HUDEP-2 (cell line): ENCODE results near the gene ZNF784.

Source experiments
- DNase-seq, 76 experiments: peaks; one replicate each; lab custom pipeline; 2025; ENCODE audit not compliant: unreplicated experiment in 76 of 76; lab: John Stamatoyannopoulos, UW

The ZNF784 gene

DNA sequence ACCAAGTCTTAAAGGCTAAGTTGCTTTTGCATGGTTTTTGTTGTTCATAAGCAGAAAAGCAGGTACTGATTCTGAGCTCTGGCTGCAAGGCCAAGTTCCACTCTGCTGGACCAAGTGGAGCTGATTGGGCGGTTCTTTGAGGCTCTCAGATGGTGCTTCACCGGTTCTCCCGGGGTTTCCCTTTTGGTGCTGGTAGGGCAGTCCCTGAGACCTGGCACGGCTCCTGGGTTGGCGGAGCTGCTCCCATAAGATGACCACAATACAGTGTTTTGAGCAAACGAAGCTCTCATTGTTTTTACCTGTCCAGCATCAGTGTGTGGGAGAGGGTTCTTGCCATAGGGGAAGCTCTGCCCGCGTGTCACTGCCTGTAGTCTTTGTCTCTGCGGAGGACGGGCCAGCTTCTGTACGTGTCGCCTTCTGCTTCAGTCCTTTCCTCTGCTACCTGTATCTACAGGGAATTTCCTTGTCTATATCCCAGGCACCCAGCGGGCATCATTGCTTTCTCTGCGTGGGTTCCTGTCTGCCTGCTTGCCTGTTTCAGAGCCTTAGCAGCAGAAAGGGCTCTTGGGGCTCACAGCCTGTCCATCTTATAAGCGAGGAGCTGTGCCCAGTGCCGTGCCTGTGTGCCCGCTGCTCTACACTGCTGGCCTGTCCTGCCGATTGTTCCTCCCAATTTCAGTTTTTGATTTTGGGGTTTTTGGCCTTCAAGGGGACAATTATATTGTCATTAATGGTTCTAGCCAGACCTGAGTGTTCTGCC is 32.8 kb upstream of the ZNF784 start:
- peak in 5 of 76 experiments; percentile 8 to 33 (median 24) for DNase-seq

DNA sequence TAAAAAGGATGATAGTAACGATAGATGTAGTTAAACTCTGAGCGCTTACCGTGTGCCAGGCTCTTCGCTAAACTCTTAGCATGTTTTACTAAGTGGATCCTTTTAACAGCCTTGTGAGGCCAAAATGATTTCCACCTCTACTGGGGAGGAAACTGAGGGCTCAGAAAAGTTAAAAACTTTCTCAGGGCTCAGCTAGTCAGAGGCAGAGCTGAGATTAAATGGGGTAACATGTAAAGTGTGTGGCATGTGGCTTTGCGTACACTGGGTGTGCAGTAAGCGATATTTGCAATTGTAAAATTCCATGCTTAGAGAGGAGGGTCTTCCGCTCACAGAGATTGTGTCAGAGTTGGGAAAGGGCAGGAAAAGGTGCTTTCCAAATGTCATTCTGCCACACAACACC is 32.2 kb upstream of the ZNF784 start:
- DNase-seq = no peak

- DNase-seq = no peak
Observed at GRCh38 chr19:55655648-55656040, 31.3 kb upstream of the ZNF784 start.

GRCh38 chr19:55654868-55655647 is 30.7 kb upstream of the ZNF784 start, which contains the start of gene U2AF2:
U2AF2 (plus strand) TSS chr19:55655035; CDS start chr19:55655105, 70 bp downstream.
- DNase-seq = peak in 74 of 76 experiments; percentile 64 to 100 (median 97)

- DNase-seq = peak in 75 of 76 experiments; percentile 76 to 100 (median 100)
Observed at GRCh38 chr19:55654323-55654867, 30.0 kb upstream of the ZNF784 start.

GRCh38 chr19:55653651-55654322 is 29.4 kb upstream of the ZNF784 start:
- peak; percentile 61 to 100 (median 98) for DNase-seq

DNA sequence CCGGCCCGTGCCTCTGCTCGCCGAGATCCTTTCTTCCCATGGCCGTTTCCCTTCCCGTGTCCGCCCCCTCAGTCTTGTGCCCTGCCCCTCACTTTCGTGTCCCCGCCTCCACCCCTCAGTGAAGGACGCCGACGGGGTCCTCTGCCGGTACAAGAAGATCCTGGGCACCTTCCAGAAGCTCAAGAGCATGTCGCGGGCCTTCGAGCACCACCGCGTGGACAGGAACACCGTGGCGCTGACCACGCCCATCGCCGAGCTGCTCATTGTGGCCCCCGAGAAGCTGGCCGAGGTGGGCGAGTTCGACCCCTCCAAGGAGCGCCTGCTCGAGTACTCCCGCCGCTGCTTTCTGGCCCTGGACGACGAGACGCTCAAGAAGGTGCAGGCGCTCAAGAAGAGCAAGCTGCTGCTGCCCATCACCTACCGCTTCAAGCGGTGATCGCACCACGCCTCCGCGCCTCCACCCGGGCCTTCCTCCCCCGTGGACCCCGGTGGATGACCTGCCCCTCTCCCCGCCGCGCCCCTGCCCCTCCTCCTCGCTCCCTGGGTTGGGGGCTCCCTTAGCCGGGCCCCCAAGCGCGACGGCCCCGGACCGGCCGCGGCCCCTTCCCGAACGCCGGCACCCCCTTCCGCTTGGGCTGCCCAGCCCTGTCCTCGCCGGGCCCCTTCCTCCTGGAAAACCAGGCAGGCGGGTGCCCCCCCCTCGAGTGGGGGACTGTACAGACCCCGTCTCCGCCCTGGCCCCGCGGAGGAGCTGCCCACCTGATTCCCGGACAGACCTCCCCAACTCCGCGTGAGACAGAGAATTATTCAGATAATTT is 28.2 kb upstream of the ZNF784 start:
- DNase-seq = no peak

DNA sequence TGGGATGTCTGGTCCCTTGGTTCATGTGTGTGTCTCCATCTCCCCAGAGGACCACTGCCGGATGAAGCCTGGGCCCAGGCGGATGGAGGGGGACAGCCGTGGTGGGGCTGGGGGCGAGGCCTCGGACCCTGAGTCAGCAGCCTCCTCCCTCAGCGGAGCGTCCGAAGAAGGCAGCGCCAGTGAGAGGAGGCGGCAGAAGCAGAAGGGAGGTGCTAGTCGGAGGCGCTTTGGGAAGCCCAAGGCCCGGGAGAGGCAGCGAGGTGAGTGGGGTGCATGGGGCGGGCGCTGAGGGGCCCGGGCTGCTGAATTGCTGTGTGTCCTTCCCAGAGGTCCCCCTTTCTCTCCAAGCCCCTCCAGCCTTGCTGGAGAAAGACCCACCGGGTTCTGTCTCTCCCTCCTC is 26.9 kb upstream of the ZNF784 start:
- no peak for DNase-seq

- DNase-seq = no peak
Observed at GRCh38 chr19:55650602-55651230, 26.4 kb upstream of the ZNF784 start.

DNA sequence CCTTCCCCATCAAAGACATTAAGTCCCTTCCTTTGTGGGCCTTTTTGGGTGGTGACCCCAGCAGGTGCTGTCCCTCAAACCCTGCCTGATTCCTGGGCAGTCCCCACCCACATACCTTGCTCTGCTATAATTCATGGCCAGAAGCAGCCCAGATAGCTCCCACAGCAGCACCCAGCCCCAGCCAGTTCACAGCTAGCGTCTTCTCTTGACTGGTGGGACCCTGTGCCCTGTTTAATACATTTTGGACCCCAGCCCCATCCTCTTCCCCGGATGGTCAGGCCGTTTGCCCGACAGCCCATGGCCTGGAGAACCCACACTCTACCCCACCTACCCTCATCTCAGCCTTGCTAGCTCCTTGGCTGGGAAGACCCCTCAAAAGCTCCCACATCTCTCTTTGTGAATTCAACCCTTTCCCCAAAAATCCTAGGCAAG is 25.8 kb upstream of the ZNF784 start:
- DNase-seq = no peak

GRCh38 chr19:55649268-55650125 is 25.1 kb upstream of the ZNF784 start:
- no peak for DNase-seq

DNA sequence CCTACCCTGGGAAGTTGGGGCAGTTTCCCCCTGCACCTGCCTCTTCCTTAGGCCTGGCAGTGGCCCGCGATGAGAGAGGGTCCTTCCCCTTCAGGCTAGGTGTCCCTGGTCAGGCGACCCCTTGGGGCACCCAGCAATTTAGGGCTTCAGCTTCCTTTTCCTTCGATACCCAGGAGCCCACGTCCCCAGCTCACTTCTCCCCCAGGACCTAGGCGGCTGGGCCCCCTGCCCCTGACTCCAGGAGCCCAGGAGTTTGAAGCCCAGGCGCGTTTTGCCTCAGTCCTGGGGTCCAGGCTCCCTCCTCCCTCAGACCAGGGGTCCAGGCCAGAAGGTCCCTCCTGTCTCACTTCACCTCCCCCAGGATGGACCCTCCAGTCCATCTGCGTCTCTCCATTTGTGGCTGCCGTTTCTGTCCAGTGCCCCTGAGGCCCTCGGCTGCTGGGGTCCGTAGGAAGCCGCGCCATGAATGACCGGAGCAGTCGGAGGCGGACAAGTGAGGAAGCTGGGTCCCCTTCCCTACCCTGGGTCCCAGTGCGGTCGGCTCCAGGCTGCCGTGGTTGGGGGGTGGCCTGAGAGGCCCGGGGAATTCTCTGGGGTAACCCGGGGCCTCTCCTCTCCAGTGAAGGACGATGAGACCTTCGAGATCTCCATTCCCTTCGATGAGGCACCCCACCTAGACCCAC is 24.4 kb upstream of the ZNF784 start:
- peak in 1 of 76 experiments; percentile 37 for DNase-seq

GRCh38 chr19:55647732-55648584 is 23.6 kb upstream of the ZNF784 start, which contains the start of gene CCDC106:
CCDC106 (plus strand) TSS chr19:55648212; CDS start chr19:55649047, 835 bp downstream.
- DNase-seq = peak in 46 of 76 experiments; percentile 9 to 74 (median 46)

GRCh38 chr19:55646889-55647731 is 22.7 kb upstream of the ZNF784 start:
- peak in 2 of 76 experiments; percentile 12 to 14 for DNase-seq

DNA sequence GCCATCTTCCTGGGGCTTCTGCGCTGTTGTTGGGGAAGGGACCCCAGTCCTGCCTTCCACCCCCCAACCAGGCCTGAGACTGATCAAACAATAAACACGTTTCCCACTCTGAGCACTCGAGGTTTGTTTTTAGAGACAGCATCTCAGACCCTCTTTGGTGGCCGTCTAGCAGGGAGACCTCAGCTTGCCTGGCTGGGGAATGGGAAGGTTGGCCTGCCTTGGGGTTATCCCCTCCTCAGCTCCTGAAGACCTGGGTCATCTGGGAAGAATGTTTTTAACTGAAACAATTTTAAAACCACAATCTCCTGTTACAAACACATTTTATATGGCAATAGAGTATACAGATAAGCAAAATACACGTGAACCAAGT is 21.1 kb upstream of the ZNF784 start:
- no peak for DNase-seq

GRCh38 chr19:55644842-55645511 is 20.6 kb upstream of the ZNF784 start:
- no peak for DNase-seq
